ENCODE results near the gene OPTN. TPM values are rescaled to one million over a fixed set of nuclear protein-coding genes. Genes with fewer than 3 reads are reported as not detected.

OPTN gene
- total and polyA plus RNA-seq, 9 donors, result 42.9 to 133 (median 87.0) TPM

GRCh38 chr10:13104697-13105096 lies 4.7 kb downstream of the OPTN start:
- WGBS, 3 donors, result 94 to 97% (median 94%) methylated on average over 14 of the region's 14 CpGs
- Histone ChIP-seq H3K4me1 (ENCODE audit: insufficient read depth) (peaks cover 25% of the 10 kb centered on the region), H3K27me3 (no peaks in the 10 kb centered on the region), H3K9me3 (no peaks in the 10 kb centered on the region), H3K4me3 (no peak overlapping the region), H3K36me3 (no peaks in the 10 kb centered on the region), H3K27ac (no peak overlapping the region)
- TF ChIP-seq EP300 (IDR thresholded peaks at IDR 0.05) (no peak), POLR2A (IDR thresholded peaks at IDR 0.05) (no peak)
- TF ChIP-seq, protein P1, sequence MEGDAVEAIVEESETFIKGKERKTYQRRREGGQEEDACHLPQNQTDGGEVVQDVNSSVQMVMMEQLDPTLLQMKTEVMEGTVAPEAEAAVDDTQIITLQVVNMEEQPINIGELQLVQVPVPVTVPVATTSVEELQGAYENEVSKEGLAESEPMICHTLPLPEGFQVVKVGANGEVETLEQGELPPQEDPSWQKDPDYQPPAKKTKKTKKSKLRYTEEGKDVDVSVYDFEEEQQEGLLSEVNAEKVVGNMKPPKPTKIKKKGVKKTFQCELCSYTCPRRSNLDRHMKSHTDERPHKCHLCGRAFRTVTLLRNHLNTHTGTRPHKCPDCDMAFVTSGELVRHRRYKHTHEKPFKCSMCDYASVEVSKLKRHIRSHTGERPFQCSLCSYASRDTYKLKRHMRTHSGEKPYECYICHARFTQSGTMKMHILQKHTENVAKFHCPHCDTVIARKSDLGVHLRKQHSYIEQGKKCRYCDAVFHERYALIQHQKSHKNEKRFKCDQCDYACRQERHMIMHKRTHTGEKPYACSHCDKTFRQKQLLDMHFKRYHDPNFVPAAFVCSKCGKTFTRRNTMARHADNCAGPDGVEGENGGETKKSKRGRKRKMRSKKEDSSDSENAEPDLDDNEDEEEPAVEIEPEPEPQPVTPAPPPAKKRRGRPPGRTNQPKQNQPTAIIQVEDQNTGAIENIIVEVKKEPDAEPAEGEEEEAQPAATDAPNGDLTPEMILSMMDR (IDR thresholded peaks at IDR 0.05), result no peak
- intact Hi-C loops (cut with DNase I), result no loop called here
- no peak for DNase-seq

DNA sequence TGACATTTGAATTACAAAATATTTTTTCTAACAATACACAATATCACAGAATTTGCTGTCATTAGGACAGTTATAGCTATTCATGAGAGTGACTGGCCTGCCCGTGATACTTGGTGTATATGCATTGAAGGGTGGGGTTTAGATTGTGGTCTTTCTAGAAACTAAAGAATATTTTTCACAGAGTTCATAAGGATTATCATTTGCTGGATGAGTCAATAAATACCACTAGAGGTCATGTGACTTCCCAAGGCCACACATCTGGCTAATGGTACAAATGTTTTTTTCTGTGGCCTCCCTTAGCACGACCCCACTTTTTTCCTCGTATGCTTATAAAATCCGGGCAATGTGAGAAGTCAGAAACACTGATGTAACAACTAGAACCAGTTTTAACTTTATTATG lies 5.2 kb downstream of the OPTN start:
- intact Hi-C loops (cut with DNase I), result no loop called here

GRCh38 chr10:13106387-13107045 lies 6.6 kb downstream of the OPTN start:
- no peaks in the 10 kb centered on the region for H3K9me3 ChIP-seq
- H3K4me3 ChIP-seq, result no peak overlapping the region
- H3K4me1 ChIP-seq (ENCODE audit: insufficient read depth), result peaks cover 25% of the 10 kb centered on the region
- TF ChIP-seq, protein P1 (IDR thresholded peaks at IDR 0.05), result no peak
- intact Hi-C loops (cut with DNase I), result no loop called here
- H3K36me3 ChIP-seq, result no peaks in the 10 kb centered on the region
- WGBS, 3 donors, result 98% methylated on average over 5 of the region's 5 CpGs
- peak overlapping the region in 1 of 2 donors; percentile 73 for H3K27ac ChIP-seq
- DNase-seq, result no peak
- H3K27me3 ChIP-seq, result no peaks in the 10 kb centered on the region

More for the DNA sequence above, 5.2 kb downstream of the OPTN start:
- H3K27me3 ChIP-seq, result no peaks in the 10 kb centered on the region
- WGBS, 3 donors, result 10 to 26% (median 16%) methylated on average over 4 of the region's 4 CpGs
- H3K4me1 ChIP-seq (ENCODE audit: insufficient read depth), result peaks cover 25% of the 10 kb centered on the region
- no peaks in the 10 kb centered on the region for H3K9me3 ChIP-seq
- no peak overlapping the region for H3K4me3 ChIP-seq
- no peaks in the 10 kb centered on the region for H3K36me3 ChIP-seq
- peak overlapping the region; percentile 65 to 73 for H3K27ac ChIP-seq
- TF ChIP-seq EP300 (IDR thresholded peaks at IDR 0.05) (no peak), POLR2A (IDR thresholded peaks at IDR 0.05) (no peak)
- TF ChIP-seq, protein P1 (IDR thresholded peaks at IDR 0.05), result no peak
- DNase-seq, result peak in 1 of 5 donors; percentile 38

GRCh38 chr10:13110908-13111307 lies 10.9 kb downstream of the OPTN start:
- no peak overlapping the region for H3K27ac ChIP-seq
- no peak overlapping the region for H3K4me3 ChIP-seq
- peaks cover 14% of the 10 kb centered on the region for H3K4me1 ChIP-seq (ENCODE audit: insufficient read depth)
- H3K36me3 ChIP-seq, result no peaks in the 10 kb centered on the region
- H3K9me3 ChIP-seq, result no peaks in the 10 kb centered on the region
- intact Hi-C loops (cut with DNase I), result no loop called here
- WGBS, 3 donors, result 61 to 72% (median 65%) methylated on average over 3 of the region's 3 CpGs
- no peaks in the 10 kb centered on the region for H3K27me3 ChIP-seq
- TF ChIP-seq, protein P1 (IDR thresholded peaks at IDR 0.05), result no peak
- TF ChIP-seq EP300 (IDR thresholded peaks at IDR 0.05) (no peak), POLR2A (IDR thresholded peaks at IDR 0.05) (no peak)
- DNase-seq, result no peak
